Measurements from ENCODE around the gene SHB.

DNA sequence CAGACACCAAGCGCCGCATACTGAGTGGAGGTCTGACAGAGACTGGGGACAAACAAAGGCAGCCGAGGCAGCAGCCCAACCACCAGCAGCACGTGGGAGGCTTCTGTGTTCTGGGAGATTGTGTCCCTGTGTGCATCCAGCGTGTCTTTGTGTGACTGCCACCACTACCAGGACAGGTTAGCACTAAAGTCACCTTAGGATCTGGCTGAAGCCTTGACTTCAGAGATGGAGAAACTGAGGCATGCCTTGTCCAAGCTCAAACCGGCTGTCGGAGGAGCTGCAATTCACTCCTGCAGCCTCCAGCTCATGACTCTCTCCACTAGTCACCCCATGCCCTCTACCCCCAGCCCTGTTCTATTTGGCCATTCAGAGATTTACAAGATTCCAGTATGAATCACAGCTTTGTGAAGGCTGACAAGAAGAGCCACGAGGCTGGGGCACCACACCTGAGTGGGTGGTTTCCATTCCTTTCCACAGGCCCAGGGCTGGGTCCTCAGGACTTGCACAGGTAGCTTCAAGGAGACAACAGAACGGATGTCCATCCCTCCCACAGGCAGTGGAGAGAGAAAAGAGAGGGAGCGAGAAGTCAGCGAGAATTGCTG is 69.3 kb downstream of the SHB start:
- TF ChIP-seq, protein P1, sequence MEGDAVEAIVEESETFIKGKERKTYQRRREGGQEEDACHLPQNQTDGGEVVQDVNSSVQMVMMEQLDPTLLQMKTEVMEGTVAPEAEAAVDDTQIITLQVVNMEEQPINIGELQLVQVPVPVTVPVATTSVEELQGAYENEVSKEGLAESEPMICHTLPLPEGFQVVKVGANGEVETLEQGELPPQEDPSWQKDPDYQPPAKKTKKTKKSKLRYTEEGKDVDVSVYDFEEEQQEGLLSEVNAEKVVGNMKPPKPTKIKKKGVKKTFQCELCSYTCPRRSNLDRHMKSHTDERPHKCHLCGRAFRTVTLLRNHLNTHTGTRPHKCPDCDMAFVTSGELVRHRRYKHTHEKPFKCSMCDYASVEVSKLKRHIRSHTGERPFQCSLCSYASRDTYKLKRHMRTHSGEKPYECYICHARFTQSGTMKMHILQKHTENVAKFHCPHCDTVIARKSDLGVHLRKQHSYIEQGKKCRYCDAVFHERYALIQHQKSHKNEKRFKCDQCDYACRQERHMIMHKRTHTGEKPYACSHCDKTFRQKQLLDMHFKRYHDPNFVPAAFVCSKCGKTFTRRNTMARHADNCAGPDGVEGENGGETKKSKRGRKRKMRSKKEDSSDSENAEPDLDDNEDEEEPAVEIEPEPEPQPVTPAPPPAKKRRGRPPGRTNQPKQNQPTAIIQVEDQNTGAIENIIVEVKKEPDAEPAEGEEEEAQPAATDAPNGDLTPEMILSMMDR (IDR thresholded peaks at IDR 0.05): no peak
- TF ChIP-seq POLR2A (IDR thresholded peaks at IDR 0.05) (no peak), EP300 (IDR thresholded peaks at IDR 0.05) (no peak)
